Spleen (tissue), 13 donors: Measurements from ENCODE around the gene PTX4. TPM values are rescaled to one million over a fixed set of nuclear protein-coding genes. Genes with fewer than 3 reads are reported as not detected.

Experiments used
- DNase-seq: peaks from one replicate; pipeline ENCODE4 v3.0.0-alpha.2; 2020
- H3K27ac ChIP-seq, 8 donors: fragments of 200-600 bp; sonication (generic) in 7 of 8; 1 replicate in 4 of 8; 2 replicates in 4 of 8; pipeline versions ENCODE4 v1.5.0 to v1.8.0; 2016 to 2021; ENCODE audit warnings: inconsistent platforms in 4 of 8, mild to moderate bottlenecking in 4 of 8, moderate library complexity in 1 of 8
- H3K27me3 ChIP-seq, 7 donors: fragments of 200-600 bp; sonication (generic) in 6 of 7; replicated peaks in 1 of 7; 1 replicate in 4 of 7; 2 replicates in 3 of 7; pipeline versions ENCODE4 v1.5.0 to v1.8.0; 2016 to 2021; ENCODE audit warnings: inconsistent platforms in 3 of 7, mild to moderate bottlenecking in 1 of 7
- H3K36me3 ChIP-seq, 6 donors: fragments of 200-600 bp; sonication (generic) in 5 of 6; 1 replicate in 4 of 6; 2 replicates in 2 of 6; pipeline versions ENCODE4 v1.5.0 to v1.8.0; 2016 to 2021; ENCODE audit warnings: inconsistent platforms in 2 of 6
- H3K4me1 ChIP-seq, 6 donors: fragments of 200-600 bp; sonication (generic) in 5 of 6; 1 replicate in 3 of 6; 2 replicates in 3 of 6; pipeline versions ENCODE4 v1.5.0 to v1.8.0; 2016 to 2021; ENCODE audit warnings: inconsistent platforms in 3 of 6
- H3K4me3 ChIP-seq, 8 donors: fragments of 200-600 bp; sonication (generic) in 7 of 8; 1 replicate in 4 of 8; 2 replicates in 4 of 8; pipeline versions ENCODE4 v1.5.0 to v1.8.0; 2016 to 2021; ENCODE audit warnings: inconsistent platforms in 4 of 8, mild to moderate bottlenecking in 4 of 8, moderate library complexity in 2 of 8
- H3K9me3 ChIP-seq, 8 donors: fragments of 200-600 bp; sonication (generic) in 7 of 8; 1 replicate in 4 of 8; 2 replicates in 4 of 8; pipeline versions ENCODE4 v1.5.0 to v1.8.0; 2016 to 2021; ENCODE audit warnings: inconsistent platforms in 4 of 8
- POLR2A ChIP-seq, 3 donors: fragments of 450-650 bp; IDR thresholded peaks; one replicate each; pipeline ENCODE4 v1.5.1; 2017; ENCODE audit warnings: antibody characterized with exemption in 3 of 3, mild to moderate bottlenecking in 1 of 3
- POLR2AphosphoS5 ChIP-seq, 3 donors: sonication (generic); formaldehyde crosslinking; IDR thresholded peaks; one replicate each; pipeline ENCODE4 v1.5.1; 2017; ENCODE audit warnings: antibody characterized with exemption in 3 of 3
- WGBS, 5 donors: extraction: QIAGEN DNeasy Blood & Tissue Kit in 3 of 5; methylation state at CpG; one replicate each; pipeline versions ENCODE4 v1.1.5 to v1.1.7; 2013 to 2018; 5-methylcytosine and 5-hydroxymethylcytosine counted together
- intact Hi-C: fragments of 100-400 bp; cut with DNase I; formaldehyde crosslinking; loops from one replicate; pipeline ENCODE4 v1.15.0; 2023; ENCODE audit warnings: low total_unique reads
- long read RNA-seq, 2 donors: transcript quantifications; one replicate each; lab custom pipeline, GENCODE V29; 2026
- polyA plus RNA-seq, 3 donors: library from polyadenylated mRNA; stranded (reverse); fragments of 200-250 nt; gene quantifications; one replicate each; pipeline ENCODE4 v1.2.1, GENCODE V29; 2013
- total RNA-seq, 7 donors: library from RNA; depleted of rRNA in 3 of 7; stranded (reverse); fragments of >200 nt in 3 of 7; fragmentation: NEBNext Ultra II Directional in 4 of 7; extraction: Animal tissue kit (Norgen Biotek cat#: 25700) in 4 of 7; gene quantifications; one replicate each; pipeline versions ENCODE4 v1.1.0 to v1.2.1, GENCODE V29; 2016 to 2021
- TF ChIP-seq, protein P1 (sequence below), 11 experiments: fragments of 200-600 bp in 7 of 11; fragments of 450-650 bp in 4 of 11; sonication (generic) in 4 of 11; IDR thresholded peaks in 8 of 11; conservative IDR thresholded peaks in 3 of 11; 1 replicate in 7 of 11; 2 replicates in 4 of 11; pipeline versions ENCODE4 v1.4.0 to v1.8.0; 2016 to 2021; ENCODE audit warnings: antibody characterized with exemption in 11 of 11, inconsistent platforms in 4 of 11, mild to moderate bottlenecking in 1 of 11
- donor health status: healthy with polysubstance abuse.
- donor health status: DM: no; HTN: no; CAD: no; lungs with moderate emphysema.
- donor health status: DM: no; HTN: no; CAD: no.
- donor health status: Bipolar disorder and iron deficiency.
- donor health status: healthy.
- donor health status: DM: no; HTN: no; CAD: no.
- donor health status: DM: yes; HTN: yes; CAD: no.

The PTX4 gene, protein sequence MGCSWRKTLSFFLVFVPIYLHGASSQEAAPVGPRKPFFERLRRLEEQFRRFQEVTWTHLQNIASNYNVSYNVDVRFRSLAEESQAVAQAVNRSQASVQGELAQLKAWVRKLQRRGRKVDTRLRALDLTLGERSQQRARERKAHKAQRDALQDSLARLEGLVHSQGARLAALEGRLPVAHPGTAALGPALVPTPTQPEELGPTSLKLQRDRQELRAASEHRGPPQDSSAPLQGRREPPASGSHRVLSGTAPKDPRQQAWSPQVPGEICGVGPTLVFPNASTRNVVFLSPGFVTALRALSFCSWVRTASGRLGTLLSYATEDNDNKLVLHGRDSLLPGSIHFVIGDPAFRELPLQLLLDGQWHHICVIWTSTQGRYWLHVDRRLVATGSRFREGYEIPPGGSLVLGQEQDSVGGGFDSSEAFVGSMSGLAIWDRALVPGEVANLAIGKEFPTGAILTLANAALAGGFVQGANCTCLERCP
- total RNA-seq (under 1 TPM in 5 of 7 donors, not detected in 2; 0.23 to 0.85 (median 0.60) TPM), polyA plus RNA-seq (under 1 TPM in 2 of 3 donors, not detected in 1; 0.03 to 0.19 TPM)
- long read RNA-seq, donor 1: 0 reads
- long read RNA-seq, donor 2: 0 reads

DNA sequence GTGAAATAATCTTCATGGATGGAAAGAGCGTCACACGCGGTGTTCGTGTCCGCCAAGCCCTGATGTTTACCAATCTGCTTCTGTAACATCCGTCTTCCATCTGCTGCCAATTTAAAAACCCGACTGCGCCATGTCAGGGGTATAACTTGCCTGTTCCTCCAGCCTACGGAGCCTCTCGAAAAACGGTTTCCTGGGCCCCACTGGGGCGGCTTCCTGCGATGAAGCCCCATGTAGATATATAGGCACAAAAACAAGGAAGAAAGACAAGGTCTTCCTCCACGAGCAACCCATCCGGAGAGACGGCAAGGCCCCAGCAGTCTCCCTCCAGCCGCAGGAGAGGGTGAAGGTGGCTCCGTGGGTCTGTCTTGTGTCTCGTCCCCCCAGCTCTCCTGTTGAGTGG, at the start of gene PTX4:
Gene PTX4 (minus strand): TSS at position 326 of the 400 bp plus-strand sequence. CDS start 35 bp downstream, at position 291.
- Histone ChIP-seq H3K36me3 (no peaks in the 10 kb centered on the region), H3K4me1 (peaks cover 7 to 27% (median 9%) of the 10 kb centered on the region in 6 donors), H3K27me3 (no peaks in the 10 kb centered on the region), H3K4me3 (no peak within 1 kb of the TSS), H3K9me3 (no peaks in the 10 kb centered on the region), H3K27ac (peak within 1 kb of the TSS in 5 of 8 donors; percentile 31 to 63 (median 33))
- TF ChIP-seq POLR2AphosphoS5 (IDR thresholded peaks at IDR 0.05) (no peak), POLR2A (IDR thresholded peaks at IDR 0.05) (no peak)
- TF ChIP-seq, protein P1, sequence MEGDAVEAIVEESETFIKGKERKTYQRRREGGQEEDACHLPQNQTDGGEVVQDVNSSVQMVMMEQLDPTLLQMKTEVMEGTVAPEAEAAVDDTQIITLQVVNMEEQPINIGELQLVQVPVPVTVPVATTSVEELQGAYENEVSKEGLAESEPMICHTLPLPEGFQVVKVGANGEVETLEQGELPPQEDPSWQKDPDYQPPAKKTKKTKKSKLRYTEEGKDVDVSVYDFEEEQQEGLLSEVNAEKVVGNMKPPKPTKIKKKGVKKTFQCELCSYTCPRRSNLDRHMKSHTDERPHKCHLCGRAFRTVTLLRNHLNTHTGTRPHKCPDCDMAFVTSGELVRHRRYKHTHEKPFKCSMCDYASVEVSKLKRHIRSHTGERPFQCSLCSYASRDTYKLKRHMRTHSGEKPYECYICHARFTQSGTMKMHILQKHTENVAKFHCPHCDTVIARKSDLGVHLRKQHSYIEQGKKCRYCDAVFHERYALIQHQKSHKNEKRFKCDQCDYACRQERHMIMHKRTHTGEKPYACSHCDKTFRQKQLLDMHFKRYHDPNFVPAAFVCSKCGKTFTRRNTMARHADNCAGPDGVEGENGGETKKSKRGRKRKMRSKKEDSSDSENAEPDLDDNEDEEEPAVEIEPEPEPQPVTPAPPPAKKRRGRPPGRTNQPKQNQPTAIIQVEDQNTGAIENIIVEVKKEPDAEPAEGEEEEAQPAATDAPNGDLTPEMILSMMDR (IDR thresholded peaks at IDR 0.05 in 8 of 11, conservative IDR thresholded peaks at IDR 0.05 in 3 of 11): no peak
- intact Hi-C loops: no loop called here
- no peak for DNase-seq
- WGBS, 5 donors: 55 to 82% (median 59%) methylated on average over 19 of the region's 19 CpGs

DNA sequence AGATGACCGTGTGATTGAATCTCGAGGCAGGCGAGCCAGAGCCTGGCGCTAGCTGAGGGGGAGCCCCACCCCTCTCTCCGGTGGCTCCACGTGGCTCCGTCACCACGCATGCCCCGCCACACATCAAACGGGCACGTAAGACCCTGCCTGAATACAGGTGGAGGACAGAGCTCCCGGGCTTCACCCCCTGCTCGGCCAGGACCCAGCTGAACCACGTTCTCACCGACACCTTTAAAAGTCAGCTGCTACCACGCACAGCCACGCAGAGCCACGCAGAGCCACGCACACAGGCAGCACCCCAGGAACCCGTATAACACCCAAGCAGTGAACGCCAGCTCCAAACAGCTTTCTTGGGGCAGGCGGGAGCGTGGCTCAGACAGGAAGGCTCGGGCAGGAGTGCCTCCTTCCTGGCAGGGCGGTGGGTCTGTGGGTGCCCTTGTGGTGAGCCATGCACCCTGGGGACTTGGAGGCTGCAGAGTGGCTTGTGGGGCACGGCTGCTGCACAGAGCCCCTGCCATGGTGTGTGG, 49.1 kb upstream of the PTX4 start:
- H3K27me3 ChIP-seq: peaks cover 0 to 22% (median 5%) of the 10 kb centered on the region in 7 donors
- DNase-seq: no peak
- intact Hi-C loops: no loop called here
- WGBS, 5 donors: 35 to 60% (median 52%) methylated on average over 18 to 26 of the region's 26 CpGs
- H3K9me3 ChIP-seq: no peaks in the 10 kb centered on the region
- peaks cover 33 to 100% (median 79%) of the 10 kb centered on the region in 6 donors for H3K4me1 ChIP-seq
- peak overlapping the region in 2 of 8 donors; percentile 5 to 83 for H3K4me3 ChIP-seq
- peak in 2 of 3 donors; percentile 61 to 64 for TF ChIP-seq POLR2AphosphoS5 (IDR thresholded peaks at IDR 0.05)
- TF ChIP-seq, protein P1 (IDR thresholded peaks at IDR 0.05 in 8 of 11, conservative IDR thresholded peaks at IDR 0.05 in 3 of 11): no peak
- H3K36me3 ChIP-seq: peaks cover 0 to 75% (median 30%) of the 10 kb centered on the region in 6 donors
- H3K27ac ChIP-seq: peak overlapping the region in 3 of 8 donors; percentile 8 to 90 (median 11)

DNA sequence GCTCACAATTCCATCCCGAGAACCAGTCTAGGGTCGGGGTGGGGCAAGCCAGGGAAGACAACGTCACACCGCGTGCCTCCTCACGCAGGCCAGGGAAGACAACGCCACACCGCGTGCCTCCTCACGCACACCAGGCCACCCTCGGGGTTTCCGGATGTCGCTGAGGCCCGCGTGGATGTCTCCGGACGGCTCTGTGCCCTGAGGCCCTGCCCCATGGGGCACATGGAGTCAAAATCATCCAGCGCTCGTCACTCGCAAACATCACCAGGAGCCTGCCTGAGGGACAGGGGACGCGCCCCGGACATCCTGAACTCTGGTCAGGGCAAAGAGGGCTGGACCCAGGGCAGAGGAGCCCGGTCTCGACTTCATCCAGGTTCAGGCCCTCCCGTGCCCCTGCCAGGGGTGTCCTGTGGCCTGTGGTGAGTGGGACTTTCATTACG, 48.4 kb upstream of the PTX4 start:
- H3K27ac ChIP-seq: peak overlapping the region in 3 of 8 donors; percentile 4 to 90 (median 14)

More for the DNA sequence above, 48.4 kb upstream of the PTX4 start:
- H3K27me3 ChIP-seq: peaks cover 0 to 22% (median 5%) of the 10 kb centered on the region in 7 donors
- peak overlapping the region in 3 of 8 donors; percentile 66 to 86 (median 83) for H3K4me3 ChIP-seq
- intact Hi-C loops: no loop called here
- H3K36me3 ChIP-seq: peaks cover 0 to 69% (median 27%) of the 10 kb centered on the region in 6 donors
- TF ChIP-seq, protein P1 (IDR thresholded peaks at IDR 0.05 in 8 of 11, conservative IDR thresholded peaks at IDR 0.05 in 3 of 11): no peak
- TF ChIP-seq POLR2AphosphoS5 (IDR thresholded peaks at IDR 0.05) (peak in 1 of 3 donors; percentile 18), POLR2A (IDR thresholded peaks at IDR 0.05) (no peak)
- no peaks in the 10 kb centered on the region for H3K9me3 ChIP-seq
- 82 to 92% (median 85%) methylated on average over 19 to 27 of the region's 27 CpGs for WGBS, 5 donors
- H3K4me1 ChIP-seq: peaks cover 35 to 100% (median 79%) of the 10 kb centered on the region in 6 donors
- DNase-seq: no peak
